Stimulated activated CD8-positive, alpha-beta memory T cell treated with anti-CD3 and anti-CD28 coated beads, Interleukin-7, amount 100 ng/mL, for 1 hour (primary cell): ENCODE measurements around the gene GPBP1.

Source experiments
- DNase-seq, 2 donors: peaks; one replicate each; pipeline ENCODE4 v3.0.0-alpha.2; 2020; ENCODE audit warnings: low read depth in 2 of 2

The GPBP1 gene

GRCh38 chr5:57209316-57210040, 35.6 kb downstream of the GPBP1 start:
- no peak for DNase-seq

- DNase-seq: no peak
Measured at GRCh38 chr5:57210633-57211032, 36.8 kb downstream of the GPBP1 start.

- DNase-seq: no peak
Measured at GRCh38 chr5:57211039-57211438, 37.2 kb downstream of the GPBP1 start.

GRCh38 chr5:57215629-57216195, 41.9 kb downstream of the GPBP1 start:
- no peak for DNase-seq

GRCh38 chr5:57216714-57217113, 42.9 kb downstream of the GPBP1 start:
- DNase-seq: no peak

GRCh38 chr5:57219386-57219785, 45.5 kb downstream of the GPBP1 start:
- no peak for DNase-seq

GRCh38 chr5:57221049-57221568, 47.2 kb downstream of the GPBP1 start:
- DNase-seq: no peak

- no peak for DNase-seq
Measured at GRCh38 chr5:57225553-57225952, 51.7 kb downstream of the GPBP1 start.

- no peak for DNase-seq
Measured at GRCh38 chr5:57229313-57229712, 55.5 kb downstream of the GPBP1 start.

- no peak for DNase-seq
Measured at GRCh38 chr5:57231607-57232006, 57.7 kb downstream of the GPBP1 start.

GRCh38 chr5:57232293-57233033, 58.6 kb downstream of the GPBP1 start:
- DNase-seq: no peak

GRCh38 chr5:57243286-57244137, 69.7 kb downstream of the GPBP1 start:
- DNase-seq: no peak

- DNase-seq: no peak
Measured at GRCh38 chr5:57244331-57244730, 70.5 kb downstream of the GPBP1 start.

- no peak for DNase-seq
Measured at GRCh38 chr5:57246426-57246825, 72.6 kb downstream of the GPBP1 start.

- DNase-seq: no peak
Measured at GRCh38 chr5:57247765-57248164, 73.9 kb downstream of the GPBP1 start.

GRCh38 chr5:57249265-57249874, 75.5 kb downstream of the GPBP1 start:
- no peak for DNase-seq

- DNase-seq: no peak
Measured at GRCh38 chr5:57258052-57258451, 84.2 kb downstream of the GPBP1 start.

GRCh38 chr5:57258943-57259342, 85.1 kb downstream of the GPBP1 start:
- no peak for DNase-seq

- DNase-seq: no peak
Measured at GRCh38 chr5:57259704-57260103, 85.8 kb downstream of the GPBP1 start.

- DNase-seq: no peak
Measured at GRCh38 chr5:57262541-57262940, 88.7 kb downstream of the GPBP1 start.

- DNase-seq: no peak
Measured at GRCh38 chr5:57267805-57268204, 93.9 kb downstream of the GPBP1 start.
